K562 (cell line): Measurements from ENCODE around the gene GLIS1.

ENCODE experiments used
- JUN ChIP-seq, 2 experiments: sonication (generic) in 1 of 2; formaldehyde crosslinking in 1 of 2; IDR thresholded peaks; 2 replicates each; pipeline versions ENCODE4 v1.6.1 to v1.8.0; 2012 to 2022; ENCODE audit warnings: borderline replicate concordance in 2 of 2, mild to moderate bottlenecking in 2 of 2, improper control_type of control experiment in 1 of 2, low read depth in 1 of 2, low read length in 1 of 2, missing genetic modification reagents in 1 of 2
- ZSCAN29 ChIP-seq: fragments of 450-650 bp; IDR thresholded peaks from 2 replicates; pipeline ENCODE4 v1.6.1; 2017

GRCh38 chr1:53616927-53617326 lies 122.0 kb downstream of the GLIS1 start:
- TF ChIP-seq JUN (IDR thresholded peaks at IDR 0.05; ENCODE audit: borderline replicate concordance, low read depth, low read length): no peak
- TF ChIP-seq JUN (CRISPR knock-in tag; IDR thresholded peaks at IDR 0.05; ENCODE audit: borderline replicate concordance): no peak
- no peak for TF ChIP-seq ZSCAN29
